ENCODE results near the gene SOX5. TPM values are rescaled to one million over a fixed set of nuclear protein-coding genes. Genes with fewer than 3 reads are reported as not detected.

Gene SOX5
- total RNA-seq, 1 experiment from 2014 or later: 0.52 TPM

DNA sequence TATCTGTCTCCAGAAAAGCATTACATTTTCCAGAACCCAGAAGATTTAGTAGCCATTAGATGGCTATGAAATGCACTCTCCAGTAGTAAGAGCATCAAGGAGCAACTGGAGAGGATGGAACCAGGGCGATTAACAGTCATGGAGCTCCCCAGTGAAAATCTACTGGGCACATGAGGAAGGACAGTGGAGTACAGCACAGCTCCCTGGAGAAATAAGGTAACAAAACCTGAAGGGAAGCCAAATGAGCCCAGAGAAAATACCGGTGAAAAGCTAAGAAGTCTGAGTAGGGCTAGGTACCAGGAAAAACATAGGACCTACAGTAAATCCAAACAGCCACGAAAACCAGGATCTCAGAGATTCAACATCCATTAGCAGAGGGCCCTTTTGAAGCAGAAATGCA lies 21.6 kb downstream of the SOX5 start:
- Histone ChIP-seq H3K36me3 (ENCODE audit: control insufficient read depth in 1 of 2, insufficient read depth in 2 of 2, low read length in 2 of 2) (no peaks in the 10 kb centered on the region), H3K4me2 (ENCODE audit: low read length) (no peak overlapping the region), H3K9me2 (ENCODE audit: insufficient read depth) (no peaks in the 10 kb centered on the region), H2AFZ (ENCODE audit: low read depth, low read length, poor library complexity, severe bottlenecking) (no peak overlapping the region), H3K9ac (ENCODE audit: low read length) (no peak overlapping the region), H3K79me2 (ENCODE audit: insufficient read depth, low read length) (no peaks in the 10 kb centered on the region), H3K4me3 (replicated peaks in 1 of 2; ENCODE audit: low read depth in 1 of 2, low read length in 2 of 2) (no peak overlapping the region), H4K20me1 (ENCODE audit: insufficient read depth) (no peaks in the 10 kb centered on the region), H3K9me3 (ENCODE audit: control insufficient read depth in 1 of 2, insufficient read depth in 1 of 2, low read depth in 1 of 2, low read length in 2 of 2) (peaks cover 3 to 13% of the 10 kb centered on the region in 2 experiments; a peak in 2 of 4 replicates), H3K4me1 (ENCODE audit: control insufficient read depth in 1 of 2, insufficient read depth in 2 of 2, low read length in 2 of 2) (no peaks in the 10 kb centered on the region), H3K27me3 (ENCODE audit: insufficient read depth, low read length) (no peaks in the 10 kb centered on the region), H3K27ac (ENCODE audit: low read depth, low read length) (no peak overlapping the region)
- ChIA-PET POLR2A (no interaction called here), RAD21 (ENCODE audit: low non-redundant PET in 1 of 2, low total read pairs in 2 of 2, uncharacterized antibody in 2 of 2, unreplicated experiment in 2 of 2) (no interaction called here), CTCF (no interaction called here)
- intact Hi-C loops (cut with micrococcal nuclease): no loop called here
- no peak for TF ChIP-seq RAD21 (IDR thresholded peaks at IDR 0.05; ENCODE audit: low read depth)
- no peak for TF ChIP-seq ZNF274 (IDR thresholded peaks at IDR 0.05; ENCODE audit: low read depth, low read length)
- no peak for TF ChIP-seq EZH2 (IDR thresholded peaks at IDR 0.05)
- no peak for TF ChIP-seq SP1 (IDR thresholded peaks at IDR 0.05; ENCODE audit: low read depth)
- TF ChIP-seq SRF (IDR thresholded peaks at IDR 0.05; ENCODE audit: low read depth): no peak
- TF ChIP-seq, protein P1, sequence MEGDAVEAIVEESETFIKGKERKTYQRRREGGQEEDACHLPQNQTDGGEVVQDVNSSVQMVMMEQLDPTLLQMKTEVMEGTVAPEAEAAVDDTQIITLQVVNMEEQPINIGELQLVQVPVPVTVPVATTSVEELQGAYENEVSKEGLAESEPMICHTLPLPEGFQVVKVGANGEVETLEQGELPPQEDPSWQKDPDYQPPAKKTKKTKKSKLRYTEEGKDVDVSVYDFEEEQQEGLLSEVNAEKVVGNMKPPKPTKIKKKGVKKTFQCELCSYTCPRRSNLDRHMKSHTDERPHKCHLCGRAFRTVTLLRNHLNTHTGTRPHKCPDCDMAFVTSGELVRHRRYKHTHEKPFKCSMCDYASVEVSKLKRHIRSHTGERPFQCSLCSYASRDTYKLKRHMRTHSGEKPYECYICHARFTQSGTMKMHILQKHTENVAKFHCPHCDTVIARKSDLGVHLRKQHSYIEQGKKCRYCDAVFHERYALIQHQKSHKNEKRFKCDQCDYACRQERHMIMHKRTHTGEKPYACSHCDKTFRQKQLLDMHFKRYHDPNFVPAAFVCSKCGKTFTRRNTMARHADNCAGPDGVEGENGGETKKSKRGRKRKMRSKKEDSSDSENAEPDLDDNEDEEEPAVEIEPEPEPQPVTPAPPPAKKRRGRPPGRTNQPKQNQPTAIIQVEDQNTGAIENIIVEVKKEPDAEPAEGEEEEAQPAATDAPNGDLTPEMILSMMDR (IDR thresholded peaks at IDR 0.05 in 2 of 3, conservative IDR thresholded peaks at IDR 0.05 in 1 of 3; ENCODE audit: borderline replicate concordance in 1 of 3, insufficient read depth in 1 of 3, low read depth in 2 of 3, low read length in 2 of 3): no peak
- TF ChIP-seq CBX3 (IDR thresholded peaks at IDR 0.05; ENCODE audit: low read depth): no peak
- no peak for TF ChIP-seq JUND (IDR thresholded peaks at IDR 0.05)
- TF ChIP-seq ELF1 (IDR thresholded peaks at IDR 0.05; ENCODE audit: borderline replicate concordance, low read depth): no peak
- no peak for TF ChIP-seq ZFX (IDR thresholded peaks at IDR 0.05)
- TF ChIP-seq, protein P2, sequence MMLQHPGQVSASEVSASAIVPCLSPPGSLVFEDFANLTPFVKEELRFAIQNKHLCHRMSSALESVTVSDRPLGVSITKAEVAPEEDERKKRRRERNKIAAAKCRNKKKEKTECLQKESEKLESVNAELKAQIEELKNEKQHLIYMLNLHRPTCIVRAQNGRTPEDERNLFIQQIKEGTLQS (IDR thresholded peaks at IDR 0.05): no peak
- TF ChIP-seq, protein P3, sequence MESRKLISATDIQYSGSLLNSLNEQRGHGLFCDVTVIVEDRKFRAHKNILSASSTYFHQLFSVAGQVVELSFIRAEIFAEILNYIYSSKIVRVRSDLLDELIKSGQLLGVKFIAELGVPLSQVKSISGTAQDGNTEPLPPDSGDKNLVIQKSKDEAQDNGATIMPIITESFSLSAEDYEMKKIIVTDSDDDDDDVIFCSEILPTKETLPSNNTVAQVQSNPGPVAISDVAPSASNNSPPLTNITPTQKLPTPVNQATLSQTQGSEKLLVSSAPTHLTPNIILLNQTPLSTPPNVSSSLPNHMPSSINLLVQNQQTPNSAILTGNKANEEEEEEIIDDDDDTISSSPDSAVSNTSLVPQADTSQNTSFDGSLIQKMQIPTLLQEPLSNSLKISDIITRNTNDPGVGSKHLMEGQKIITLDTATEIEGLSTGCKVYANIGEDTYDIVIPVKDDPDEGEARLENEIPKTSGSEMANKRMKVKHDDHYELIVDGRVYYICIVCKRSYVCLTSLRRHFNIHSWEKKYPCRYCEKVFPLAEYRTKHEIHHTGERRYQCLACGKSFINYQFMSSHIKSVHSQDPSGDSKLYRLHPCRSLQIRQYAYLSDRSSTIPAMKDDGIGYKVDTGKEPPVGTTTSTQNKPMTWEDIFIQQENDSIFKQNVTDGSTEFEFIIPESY (IDR thresholded peaks at IDR 0.05; ENCODE audit: extremely low read depth, insufficient replicate concordance, low read length): no peak
- DNase-seq (ENCODE audit: low read depth, low spot score) (no peak), ATAC-seq (no peak)
- BruUV-seq (replicated peaks): no TSS peak
